Stimulated activated CD4-positive, alpha-beta T cell treated with anti-CD3 and anti-CD28 coated beads, Interleukin-2, amount 100 ng/mL, for 24 hours (primary cell): ENCODE results near the gene ZNF223.
A peak's percentile ranks its signal among the peaks of the same experiment; 100 is the strongest.

Experiments used
- DNase-seq, 2 donors: peaks; one replicate each; pipeline ENCODE4 v3.0.0-alpha.2; 2020

Gene ZNF223

GRCh38 chr19:44051650-44052402 lies at the start of gene ZNF223:
ZNF223 (plus strand) TSS chr19:44052036; CDS start chr19:44055177, 3,141 bp downstream.
- DNase-seq, result peak; percentile 67 to 80

DNA sequence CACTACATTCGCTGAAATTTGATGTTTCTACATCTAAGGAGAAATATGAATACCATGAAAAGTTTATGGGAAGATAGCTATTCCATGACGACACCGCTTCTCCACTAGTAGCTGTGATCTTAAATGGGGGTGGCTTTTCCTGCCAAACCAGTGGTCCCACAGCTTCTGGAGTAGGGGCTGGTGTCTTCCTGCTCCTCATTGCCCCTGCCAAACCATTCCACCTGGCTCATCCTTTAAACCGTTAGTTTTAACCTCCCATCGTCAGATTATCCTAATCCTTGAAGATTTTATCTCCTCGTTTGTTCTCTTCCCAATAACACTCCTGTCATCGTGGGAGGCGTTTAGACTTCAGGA lies 49.6 kb upstream of the ZNF223 start:
- DNase-seq, result no peak

GRCh38 chr19:44002566-44003460 lies 49.0 kb upstream of the ZNF223 start, which contains the start of gene ZNF230:
ZNF230 (plus strand) TSS chr19:44002957; CDS start chr19:44007079, 4,122 bp downstream.
- peak; percentile 78 to 81 for DNase-seq

DNA sequence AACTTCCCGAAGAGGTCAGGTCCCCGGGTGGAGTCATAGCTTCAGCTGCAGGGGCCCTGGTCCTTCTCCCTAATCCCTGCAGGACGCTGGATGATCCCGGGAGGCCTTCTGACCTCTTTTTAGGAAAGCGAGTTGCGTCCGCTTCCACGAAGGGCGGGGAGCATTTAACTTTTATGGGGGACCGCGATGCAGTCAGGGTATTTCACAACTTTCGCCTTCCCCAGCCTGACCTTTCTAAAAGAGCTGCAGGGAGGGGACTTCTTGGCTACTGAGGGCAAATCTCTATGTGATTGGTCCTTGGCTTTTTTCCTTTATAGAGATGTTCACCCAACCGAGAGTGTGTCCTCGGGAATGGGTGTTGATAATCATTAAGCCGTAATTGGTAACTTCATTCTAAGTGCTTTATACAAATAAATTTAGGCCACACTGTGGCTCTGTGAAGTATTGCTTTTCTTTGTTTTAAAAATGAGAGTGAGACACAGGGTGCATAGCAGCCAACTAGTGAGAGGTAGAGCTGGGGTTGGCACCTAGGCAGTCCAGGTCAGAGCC lies 48.3 kb upstream of the ZNF223 start:
- peak in 1 of 2 donors; percentile 19 for DNase-seq

DNA sequence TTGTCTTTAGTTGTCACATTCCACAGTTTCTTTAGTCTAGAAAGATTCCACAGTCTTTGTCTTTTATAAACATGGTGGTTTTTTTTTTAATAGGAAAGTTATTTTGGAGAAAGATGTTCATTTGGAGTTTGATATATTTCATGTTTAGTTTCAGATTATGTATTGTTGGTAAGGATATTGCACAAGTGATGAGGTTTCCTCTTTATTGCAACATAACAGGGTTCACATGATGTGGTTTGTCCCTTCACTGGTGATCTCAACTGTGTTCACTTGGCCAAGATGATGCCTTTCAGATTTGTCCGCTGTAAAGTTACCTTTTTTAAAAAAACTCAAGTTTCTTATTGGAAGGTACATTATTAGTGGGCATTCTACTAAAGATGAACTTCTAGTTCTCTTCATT lies 45.9 kb upstream of the ZNF223 start:
- DNase-seq, result no peak

GRCh38 chr19:44007473-44007872 lies 44.4 kb upstream of the ZNF223 start:
- DNase-seq, result no peak

- no peak for DNase-seq
Measured at GRCh38 chr19:44010468-44010867, 41.4 kb upstream of the ZNF223 start.

GRCh38 chr19:44019498-44019897 lies 32.3 kb upstream of the ZNF223 start:
- DNase-seq, result no peak

DNA sequence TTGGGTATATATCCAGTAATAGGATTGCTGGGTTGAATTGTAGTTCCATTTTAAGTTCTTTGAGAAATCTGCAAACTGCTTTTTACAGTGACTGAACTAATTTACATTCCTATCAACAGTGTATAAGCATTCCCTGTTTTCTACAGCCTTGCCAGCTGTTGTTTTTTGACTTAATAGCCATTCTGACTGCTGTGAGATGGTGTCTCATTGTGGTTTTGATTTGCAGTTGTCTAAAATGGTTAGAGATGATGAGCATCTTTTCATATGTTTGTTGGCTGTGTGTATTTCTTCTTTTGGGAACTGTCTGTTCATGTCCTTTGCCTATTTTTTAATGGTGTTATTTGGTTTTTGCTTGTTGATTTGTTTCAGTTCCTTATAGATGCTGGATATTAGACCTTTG lies 30.6 kb upstream of the ZNF223 start:
- no peak for DNase-seq

DNA sequence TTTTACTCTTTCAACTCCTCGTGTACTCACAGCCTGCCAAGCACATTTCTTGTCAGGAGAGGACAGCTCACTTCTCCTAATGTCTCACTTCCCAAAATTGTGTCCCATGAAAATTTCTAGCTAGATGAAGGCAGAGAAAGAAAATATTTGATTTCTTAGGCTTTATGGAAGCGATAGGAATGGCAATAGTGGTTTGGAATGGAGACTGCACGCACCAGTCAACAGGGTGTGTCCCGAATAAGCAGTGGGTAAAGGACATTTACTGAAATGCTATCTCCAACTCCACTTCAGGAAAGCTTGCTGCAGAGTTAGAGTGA lies 27.0 kb upstream of the ZNF223 start:
- DNase-seq, result no peak

DNA sequence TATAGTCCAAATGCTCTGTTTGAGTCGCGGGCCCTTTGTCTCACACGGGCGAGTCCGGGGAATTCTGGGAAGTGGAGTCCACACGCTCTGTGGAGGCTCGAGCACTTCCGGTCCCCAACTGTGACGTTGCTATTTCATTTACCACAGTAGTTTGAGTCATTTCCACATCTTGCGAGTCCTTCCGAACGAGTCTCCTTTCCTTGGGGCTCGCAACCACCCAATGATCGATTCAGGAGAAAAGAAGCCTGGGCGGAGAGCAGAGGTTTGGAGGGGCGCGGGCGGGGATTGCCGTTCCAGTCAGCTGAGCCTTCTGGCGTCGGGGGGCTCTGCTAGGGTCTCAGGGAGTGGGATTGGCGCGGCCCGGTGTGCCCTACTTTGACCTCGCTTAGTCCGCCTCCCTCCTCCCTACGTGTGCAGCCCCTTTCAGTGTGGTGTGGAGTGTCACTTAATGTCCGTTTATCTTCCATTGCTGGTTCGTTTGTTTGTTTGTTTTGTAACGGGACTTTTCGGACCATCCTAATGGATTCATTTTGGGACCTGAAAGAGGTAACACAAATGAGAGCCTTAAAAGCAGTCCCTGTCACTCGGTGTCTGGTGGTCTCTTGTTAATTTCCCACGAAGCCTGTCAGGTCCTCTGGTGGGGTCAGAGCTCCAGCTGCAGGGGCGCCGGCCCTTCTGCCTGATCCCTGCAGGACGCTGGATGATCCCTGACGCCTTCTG lies 26.5 kb upstream of the ZNF223 start, which contains the start of gene ZNF222:
TSS of gene ZNF222 (plus strand) at position 163 of the 720 bp plus-strand sequence. CDS start at position 221, 58 bp downstream.
- peak; percentile 75 to 81 for DNase-seq

DNA sequence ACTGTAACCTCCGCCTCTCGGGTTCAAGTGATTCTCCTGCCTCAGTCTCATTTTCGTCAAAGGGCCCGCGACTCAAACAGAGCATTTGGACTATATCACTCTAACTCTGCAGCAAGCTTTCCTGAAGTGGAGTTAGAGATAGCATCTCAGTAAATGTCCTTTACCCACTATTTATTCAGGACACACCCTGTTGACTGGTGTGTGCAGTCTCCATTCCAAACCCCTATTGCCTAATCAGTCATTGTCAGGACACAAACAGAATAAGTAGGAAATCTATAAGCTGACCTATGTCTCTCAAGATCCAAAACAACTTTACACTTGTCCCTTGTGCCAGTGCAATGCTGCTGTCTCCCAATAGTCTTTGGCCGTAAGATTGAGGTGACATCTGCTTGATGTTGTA lies 25.2 kb upstream of the ZNF223 start:
- DNase-seq, result no peak

GRCh38 chr19:44032001-44032610 lies 19.7 kb upstream of the ZNF223 start:
- no peak for DNase-seq

- no peak for DNase-seq
Measured at GRCh38 chr19:44042147-44042546, 9.7 kb upstream of the ZNF223 start.

DNA sequence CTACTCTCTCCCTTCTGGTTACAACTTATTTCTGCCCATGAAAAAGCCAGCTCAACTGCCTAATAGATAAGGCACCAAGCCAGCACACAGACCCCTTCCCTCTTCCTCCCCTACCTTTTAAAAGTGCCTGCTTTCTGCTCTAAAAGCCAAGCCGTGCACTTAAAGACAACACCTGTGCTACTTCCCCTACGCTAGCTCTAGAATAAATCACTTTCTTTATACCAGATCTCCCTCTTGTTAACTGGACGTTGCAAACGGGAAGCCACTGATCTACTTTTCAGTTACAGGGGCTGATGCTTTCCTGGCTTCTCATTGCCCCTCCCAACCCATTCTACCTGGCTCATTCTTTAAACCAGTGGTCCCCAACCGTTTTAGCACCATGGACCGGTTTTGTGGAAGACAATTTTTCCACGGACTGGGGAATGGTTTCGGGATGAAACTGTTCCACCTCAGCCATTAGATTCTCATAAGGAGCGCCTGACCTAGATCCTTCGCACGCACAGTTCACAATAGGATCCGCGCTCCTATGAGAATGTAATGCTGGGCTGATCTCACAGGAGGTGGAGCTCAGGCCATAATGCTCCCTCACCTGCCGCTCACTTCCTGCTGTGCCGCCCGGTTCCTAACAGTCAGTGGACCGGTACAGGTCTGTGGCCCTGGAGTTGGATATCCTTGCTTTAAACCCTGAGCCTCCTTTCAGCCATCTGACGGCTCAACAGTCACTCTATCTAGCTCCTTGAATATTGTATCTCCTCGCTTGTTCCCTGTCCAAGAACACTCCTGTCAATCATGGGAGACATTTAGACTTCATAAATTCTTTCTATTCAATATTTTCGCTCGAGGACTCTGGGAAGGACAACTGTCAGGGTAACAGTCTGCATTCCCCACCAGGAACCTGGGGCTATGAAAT lies 841 bp upstream of the ZNF223 start:
- DNase-seq, result peak; percentile 17 to 31

GRCh38 chr19:44055870-44056269 lies 4.0 kb downstream of the ZNF223 start:
- DNase-seq, result no peak

- no peak for DNase-seq
Measured at GRCh38 chr19:44059229-44059628, 7.4 kb downstream of the ZNF223 start.

GRCh38 chr19:44061038-44061437 lies 9.2 kb downstream of the ZNF223 start:
- DNase-seq, result no peak

DNA sequence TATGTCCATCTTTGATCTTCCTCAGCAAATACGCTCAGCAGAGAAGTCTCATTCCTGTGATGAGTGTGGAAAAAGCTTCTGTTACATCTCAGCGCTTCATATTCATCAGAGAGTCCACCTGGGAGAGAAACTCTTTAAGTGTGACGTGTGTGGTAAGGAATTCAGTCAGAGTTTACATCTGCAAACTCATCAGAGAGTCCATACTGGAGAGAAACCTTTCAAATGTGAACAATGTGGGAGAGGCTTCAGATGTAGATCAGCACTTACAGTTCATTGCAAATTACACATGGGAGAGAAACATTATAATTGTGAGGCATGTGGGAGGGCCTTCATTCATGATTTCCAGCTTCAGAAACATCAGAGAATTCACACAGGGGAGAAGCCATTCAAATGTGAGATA lies 14.5 kb downstream of the ZNF223 start:
- DNase-seq, result no peak

- no peak for DNase-seq
Measured at GRCh38 chr19:44069415-44069814, 17.6 kb downstream of the ZNF223 start.

- peak; percentile 79 to 82 for DNase-seq
Measured at GRCh38 chr19:44071824-44072542, 20.1 kb downstream of the ZNF223 start, which contains the start of gene ZNF284. ZNF284 (plus strand) TSS chr19:44072159; CDS start chr19:44076390, 4,231 bp downstream.
